Mononuclear cell (primary cell): ENCODE data around the gene EFTUD2. TPM values are rescaled to one million over a fixed set of nuclear protein-coding genes. Genes with fewer than 3 reads are reported as not detected.
"Not testable (repeated sequence)": the region's sequence is repeated elsewhere in the genome, so short reads cannot be mapped to it uniquely, and the experiment has no call there.

Experiments used
- H3K27me3 ChIP-seq: 2 replicates; pipeline ENCODE4 v1.6.0; 2011; ENCODE audit warnings: low read length, control low read depth; ENCODE audit not compliant: insufficient read depth
- H3K4me1 ChIP-seq: 2 replicates; pipeline ENCODE4 v1.5.1; 2011; ENCODE audit warnings: mild to moderate bottlenecking, low read length, control low read depth; ENCODE audit not compliant: insufficient read depth
- H3K4me3 ChIP-seq: 2 replicates; pipeline ENCODE4 v1.5.1; 2011; ENCODE audit warnings: mild to moderate bottlenecking, low read length, moderate library complexity
- H3K9me3 ChIP-seq: 2 replicates; pipeline ENCODE4 v1.5.1; 2011; ENCODE audit warnings: low read depth, mild to moderate bottlenecking, control low read depth, low read length
- total RNA-seq: library from RNA; depleted of rRNA; stranded (reverse); fragments of >200 nt; gene quantifications from one replicate; pipeline ENCODE4 v1.2.3, GENCODE V29; 2012

Gene EFTUD2
- total RNA-seq: 132 TPM

GRCh38 chr17:44899074-44899782 lies at the start of gene EFTUD2:
EFTUD2 (minus strand) TSS chr17:44899445; CDS start chr17:44894521, 4,924 bp downstream.
- H3K4me3 ChIP-seq: peak within 1 kb of the TSS; percentile 79
- no peaks in the 10 kb centered on the region for H3K27me3 ChIP-seq
- H3K9me3 ChIP-seq: no peaks in the 10 kb centered on the region
- H3K4me1 ChIP-seq: peaks cover 35% of the 10 kb centered on the region

DNA sequence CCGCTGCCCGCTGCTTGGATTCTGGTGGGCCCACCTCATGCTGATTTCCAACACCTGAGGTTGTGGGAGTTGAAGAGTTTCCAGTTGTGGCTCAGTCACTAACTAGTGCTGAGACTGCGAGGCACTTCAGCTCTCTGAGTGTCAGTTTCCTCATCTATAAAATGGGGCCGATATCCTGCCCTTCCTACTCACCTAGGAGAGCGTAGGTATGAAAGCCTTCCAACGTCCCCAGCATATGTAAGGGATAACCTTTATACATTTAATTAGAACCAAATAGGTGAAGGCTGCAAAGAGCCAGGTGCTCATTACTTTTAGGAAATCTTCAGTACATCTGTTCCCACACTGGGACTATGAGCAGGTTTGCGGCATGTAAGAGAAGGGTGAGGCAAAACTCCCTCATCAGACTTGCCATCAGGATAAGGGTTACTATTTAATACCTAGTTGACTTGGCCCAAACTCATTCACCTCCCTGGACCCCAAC lies 49.1 kb upstream of the EFTUD2 start:
- Histone ChIP-seq H3K27me3 (no peaks in the 10 kb centered on the region), H3K4me3 (peak overlapping the region; percentile 47), H3K4me1 (peaks cover 14% of the 10 kb centered on the region), H3K9me3 (no peaks in the 10 kb centered on the region)

DNA sequence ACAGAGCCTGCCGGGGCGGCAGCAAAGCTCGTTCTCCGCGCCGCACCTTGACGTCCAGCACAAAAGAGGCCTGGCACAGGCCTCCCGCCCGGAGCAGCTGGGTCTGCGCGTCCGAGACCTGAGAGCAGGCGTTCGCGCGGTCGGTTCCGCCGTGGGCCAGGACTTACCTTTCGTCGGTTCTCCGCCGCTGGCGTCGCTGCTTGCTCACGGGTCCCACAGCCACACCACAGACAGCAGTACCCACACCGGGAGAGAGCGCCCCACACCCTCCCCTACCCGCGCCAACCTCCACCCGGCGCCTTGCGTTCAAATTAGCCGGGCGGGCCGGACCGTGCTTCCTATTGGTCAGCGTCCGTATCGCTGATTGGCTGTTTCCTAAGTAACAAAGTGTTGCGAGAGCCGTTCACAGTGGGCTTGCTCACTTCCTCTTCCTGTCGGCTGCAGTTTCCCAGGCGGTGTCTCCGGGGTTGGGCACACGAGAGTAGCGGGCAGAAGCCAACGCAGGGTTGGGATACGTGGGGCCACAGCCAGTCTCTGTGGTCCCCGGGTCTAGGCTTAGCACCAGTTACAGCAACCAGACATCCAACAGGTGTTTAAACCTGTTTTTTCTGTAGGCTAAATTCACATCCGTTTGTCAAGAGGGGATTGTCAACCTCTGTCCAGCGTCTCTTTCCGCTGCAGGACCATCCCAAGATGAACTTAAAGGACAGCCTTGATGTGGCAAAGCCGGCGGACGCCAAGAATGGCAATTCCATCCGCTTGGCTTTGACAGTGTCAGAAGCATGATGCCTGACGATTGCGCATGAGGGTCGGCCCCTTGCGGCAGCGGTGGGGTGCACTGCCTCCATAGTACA lies 48.4 kb upstream of the EFTUD2 start, which contains the start of gene KIF18B:
Gene KIF18B (minus strand): TSS at position 313 of the 854 bp plus-strand sequence. CDS start 11,429 bp downstream, outside the sequence.
- Histone ChIP-seq H3K4me3 (peak within 1 kb of the TSS; percentile 47), H3K9me3 (no peaks in the 10 kb centered on the region), H3K4me1 (peaks cover 14% of the 10 kb centered on the region), H3K27me3 (no peaks in the 10 kb centered on the region)

- not testable (repeated sequence) for H3K27me3 ChIP-seq, H3K9me3 ChIP-seq, H3K4me3 ChIP-seq
- H3K4me1 ChIP-seq: peaks cover 14% of the 10 kb centered on the region
These were observed 46.4 kb upstream of the EFTUD2 start for GRCh38 chr17:44945652-44946051.

DNA sequence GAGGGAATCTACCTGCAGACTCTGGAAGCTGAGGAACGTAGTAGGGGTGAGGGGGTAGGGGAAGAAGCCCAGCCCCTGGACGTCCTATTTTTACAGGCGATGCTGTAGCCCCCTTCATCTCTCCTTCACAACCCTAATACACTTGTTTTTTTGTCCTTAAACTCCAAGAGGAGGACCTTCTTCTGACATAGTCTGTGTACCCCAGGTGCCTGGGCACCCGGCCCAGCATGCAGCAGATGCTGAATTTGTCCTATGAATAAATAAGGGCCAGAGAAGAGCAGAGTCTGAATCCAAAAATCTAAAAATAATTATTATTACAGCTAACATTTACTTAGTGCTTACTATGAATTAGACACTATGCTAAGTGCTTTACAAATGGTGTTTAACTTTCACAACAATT lies 43.2 kb upstream of the EFTUD2 start:
- Histone ChIP-seq H3K4me3 (no peak overlapping the region), H3K4me1 (peaks cover 10% of the 10 kb centered on the region), H3K27me3 (no peaks in the 10 kb centered on the region), H3K9me3 (no peaks in the 10 kb centered on the region)

- Histone ChIP-seq H3K4me1 (peaks cover 4% of the 10 kb centered on the region), H3K27me3 (no peaks in the 10 kb centered on the region), H3K4me3 (no peak overlapping the region), H3K9me3 (no peaks in the 10 kb centered on the region)
These were observed 42.6 kb upstream of the EFTUD2 start for GRCh38 chr17:44941712-44942331.

DNA sequence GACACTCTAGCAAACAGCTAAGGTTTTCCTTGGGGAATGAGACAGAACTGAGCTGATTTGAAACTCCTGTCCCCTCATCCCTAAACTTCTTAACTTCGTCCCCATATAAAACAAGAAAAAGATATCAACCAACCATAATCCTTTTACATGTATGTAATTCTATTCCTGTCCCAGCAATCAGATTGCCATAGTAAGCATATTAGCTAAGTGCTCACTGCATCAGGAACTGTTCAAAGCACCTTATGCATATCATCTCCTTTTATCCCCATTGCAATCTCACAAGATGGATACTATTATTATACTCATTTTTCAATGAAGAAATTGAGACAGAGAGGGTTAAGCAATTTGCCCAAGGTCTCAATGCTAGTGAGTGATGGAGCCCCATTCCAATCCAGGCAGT lies 41.5 kb upstream of the EFTUD2 start:
- H3K27me3 ChIP-seq: no peaks in the 10 kb centered on the region
- no peaks in the 10 kb centered on the region for H3K4me1 ChIP-seq
- H3K4me3 ChIP-seq: no peak overlapping the region
- H3K9me3 ChIP-seq: no peaks in the 10 kb centered on the region

- Histone ChIP-seq H3K9me3 (no peaks in the 10 kb centered on the region), H3K4me1 (no peaks in the 10 kb centered on the region), H3K4me3 (no peak overlapping the region), H3K27me3 (no peaks in the 10 kb centered on the region)
These were observed 41.1 kb upstream of the EFTUD2 start for GRCh38 chr17:44940317-44940716.

DNA sequence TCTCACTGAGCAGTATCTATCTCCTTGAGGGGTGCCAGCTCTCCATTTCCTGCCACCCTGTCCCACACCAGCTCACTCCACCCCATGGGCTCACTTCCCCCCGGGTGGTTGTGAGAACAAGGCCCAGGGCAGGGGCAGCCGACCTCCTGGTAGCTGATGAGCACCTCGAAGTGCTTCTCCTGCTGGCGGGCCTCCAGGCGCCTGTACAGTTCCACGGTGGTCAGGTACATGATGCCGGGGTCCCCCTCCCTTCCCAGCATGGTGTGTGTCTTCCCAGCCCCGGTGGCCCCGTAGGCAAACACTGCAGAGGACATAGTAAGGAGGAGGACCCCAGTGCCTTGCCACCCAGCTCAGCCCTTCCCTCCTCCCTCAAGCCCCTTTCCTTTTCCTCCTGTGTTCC lies 35.9 kb upstream of the EFTUD2 start:
- Histone ChIP-seq H3K4me1 (no peaks in the 10 kb centered on the region), H3K4me3 (no peak overlapping the region), H3K27me3 (no peaks in the 10 kb centered on the region), H3K9me3 (no peaks in the 10 kb centered on the region)

DNA sequence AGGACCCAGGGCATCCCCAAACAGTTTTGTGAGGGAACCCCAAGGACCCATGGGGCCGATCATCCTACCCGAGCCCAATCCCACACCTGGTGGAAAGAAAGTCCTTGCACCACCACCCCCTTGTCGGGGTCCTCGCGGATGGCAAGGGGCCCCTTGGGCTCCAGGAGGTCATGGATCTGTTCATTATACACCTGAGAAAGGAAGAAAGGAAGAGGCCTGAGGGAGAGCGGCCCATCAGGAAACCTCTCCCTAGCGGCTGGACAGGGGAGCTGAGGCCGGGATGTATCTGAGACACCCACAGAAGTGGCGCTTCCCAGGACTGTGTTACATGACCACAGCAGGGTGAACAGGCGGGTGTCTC lies 35.5 kb upstream of the EFTUD2 start:
- H3K9me3 ChIP-seq: no peaks in the 10 kb centered on the region
- no peaks in the 10 kb centered on the region for H3K4me1 ChIP-seq
- H3K4me3 ChIP-seq: no peak overlapping the region
- no peaks in the 10 kb centered on the region for H3K27me3 ChIP-seq

DNA sequence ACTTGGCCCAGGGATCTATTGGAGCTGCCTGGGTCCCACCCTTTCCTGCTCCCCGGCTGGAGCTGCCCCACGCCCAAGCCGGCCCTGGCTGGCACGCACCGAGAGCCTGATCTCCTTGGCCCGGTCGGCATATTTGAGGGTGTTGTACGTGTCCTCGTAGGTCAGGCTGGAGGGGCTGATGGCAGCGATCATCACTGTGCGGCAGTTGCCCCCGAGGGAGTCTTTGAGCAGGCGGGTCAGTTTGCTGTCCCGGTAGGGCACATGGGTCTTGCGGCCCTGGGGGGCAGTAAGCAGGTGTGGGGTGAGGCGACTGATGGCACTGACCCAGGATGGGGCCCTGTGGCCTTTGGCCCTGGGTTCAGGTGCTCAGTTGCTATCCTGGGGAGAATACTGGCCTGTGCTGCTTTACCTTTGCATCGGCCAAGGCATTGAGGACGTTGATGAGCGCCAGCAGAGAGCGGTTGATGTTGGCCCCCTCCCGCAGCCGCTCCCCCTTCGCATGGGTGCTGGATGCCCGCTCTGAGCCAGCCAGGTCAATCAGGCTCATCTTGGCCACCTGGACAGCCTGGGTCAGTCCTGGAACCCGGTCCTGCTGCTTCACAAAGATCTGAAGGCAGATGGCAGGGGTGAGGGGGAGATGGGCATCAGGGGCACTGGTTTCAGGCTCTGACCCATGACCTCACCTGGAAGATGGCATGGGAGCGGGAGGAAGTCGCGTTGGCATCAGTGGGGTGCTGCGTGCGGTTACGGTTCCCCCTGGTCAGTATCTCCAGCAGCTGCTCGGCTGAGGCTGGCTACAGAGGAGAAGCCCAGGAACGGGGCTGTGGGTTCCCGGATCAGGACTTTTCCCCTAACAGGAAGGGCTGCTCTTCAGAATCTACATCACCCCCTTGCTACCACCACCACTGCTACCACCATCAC lies 34.8 kb upstream of the EFTUD2 start:
- Histone ChIP-seq H3K27me3 (no peaks in the 10 kb centered on the region), H3K4me1 (no peaks in the 10 kb centered on the region), H3K4me3 (no peak overlapping the region), H3K9me3 (no peaks in the 10 kb centered on the region)

DNA sequence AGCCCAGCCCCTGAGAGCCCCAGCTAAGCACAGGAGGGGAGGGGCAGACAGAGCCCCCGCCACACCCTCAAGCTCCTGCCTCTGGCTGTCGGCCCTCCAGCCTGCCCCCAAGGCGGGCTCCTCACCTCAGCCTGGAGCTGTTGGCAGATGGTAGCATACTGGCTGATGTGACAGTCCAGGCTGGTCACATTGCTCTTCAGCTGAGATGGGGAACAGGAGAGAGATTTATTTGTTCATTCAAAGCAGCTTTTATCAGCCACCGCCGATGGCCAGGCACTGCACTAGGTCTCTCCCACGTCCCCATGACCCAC lies 33.5 kb upstream of the EFTUD2 start:
- no peaks in the 10 kb centered on the region for H3K4me1 ChIP-seq
- H3K9me3 ChIP-seq: no peaks in the 10 kb centered on the region
- no peak overlapping the region for H3K4me3 ChIP-seq
- H3K27me3 ChIP-seq: no peaks in the 10 kb centered on the region

DNA sequence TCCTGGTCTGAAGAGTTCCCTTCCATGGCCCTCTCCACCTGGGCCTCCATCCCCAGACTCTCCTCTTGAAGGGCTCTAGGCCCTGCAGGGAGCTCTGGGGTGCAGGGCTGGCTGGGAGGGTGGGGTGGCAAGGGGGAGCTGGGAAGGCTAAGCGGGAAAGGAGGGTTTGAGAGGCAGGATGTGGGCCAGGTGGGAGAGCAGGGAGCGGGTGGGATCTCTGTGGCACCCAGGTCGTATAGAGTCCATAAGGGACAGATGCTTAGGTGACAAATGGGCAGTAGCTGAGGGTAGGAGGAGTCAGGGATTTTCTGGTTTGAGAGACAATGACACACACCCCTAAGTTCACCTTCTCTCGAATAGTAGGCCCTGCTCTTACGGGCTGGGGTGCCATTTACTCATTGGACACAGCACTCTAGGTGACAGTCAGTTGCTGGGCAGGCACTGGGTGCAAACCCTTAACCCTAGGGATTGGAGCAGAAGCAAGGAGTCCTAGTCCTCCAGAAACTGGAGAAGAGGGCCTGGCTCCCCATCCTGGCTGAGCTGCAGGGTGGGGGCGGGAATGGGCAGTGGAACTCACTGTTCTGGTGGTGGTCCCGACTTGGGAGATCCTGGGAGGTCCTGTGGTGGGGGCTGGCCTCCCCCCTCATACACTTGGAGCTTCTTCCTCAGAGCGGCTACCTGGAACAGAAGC lies 33.0 kb upstream of the EFTUD2 start:
- Histone ChIP-seq H3K4me3 (no peak overlapping the region), H3K4me1 (no peaks in the 10 kb centered on the region), H3K27me3 (no peaks in the 10 kb centered on the region), H3K9me3 (no peaks in the 10 kb centered on the region)

DNA sequence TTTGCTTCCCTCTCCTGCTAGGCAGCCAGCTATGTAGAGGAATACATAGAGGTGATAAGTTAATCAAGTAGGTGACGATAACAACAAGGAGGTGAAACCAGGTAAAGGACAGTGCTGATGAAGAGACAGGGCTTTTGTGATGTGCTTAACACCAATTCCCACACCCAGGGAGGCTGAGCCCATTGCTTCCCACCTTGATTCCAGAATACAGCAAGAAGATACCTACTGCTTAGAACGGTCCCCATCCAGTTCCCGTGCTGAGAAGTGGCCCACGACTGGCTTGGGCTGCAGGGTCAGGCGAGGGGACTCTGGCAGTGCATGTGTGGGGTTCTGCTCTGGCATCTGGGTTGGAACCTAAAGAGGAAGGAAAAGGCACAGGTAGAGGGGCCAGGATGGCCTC lies 32.1 kb upstream of the EFTUD2 start:
- Histone ChIP-seq H3K9me3 (no peaks in the 10 kb centered on the region), H3K4me1 (no peaks in the 10 kb centered on the region), H3K4me3 (no peak overlapping the region), H3K27me3 (no peaks in the 10 kb centered on the region)
